Stomach (tissue), 4 donors: ENCODE results near the gene KCNJ3.

Experiments
- CTCF ChIP-seq, 7 experiments: fragments of 450-650 bp in 4 of 7; fragments of 200-600 bp in 3 of 7; sonication (generic) in 3 of 7; IDR thresholded peaks; one replicate each; pipeline ENCODE4 v1.5.1; 2016 to 2019; ENCODE audit warnings: antibody characterized with exemption in 7 of 7, control low read depth in 2 of 7, mild to moderate bottlenecking in 1 of 7
- POLR2A ChIP-seq, 4 donors: fragments of 450-650 bp; IDR thresholded peaks; one replicate each; pipeline ENCODE4 v1.6.1; 2016; ENCODE audit warnings: antibody characterized with exemption in 4 of 4, control low read depth in 2 of 4, mild to moderate bottlenecking in 1 of 4, moderate library complexity in 1 of 4
- POLR2AphosphoS5 ChIP-seq, 3 donors: sonication (generic); formaldehyde crosslinking; IDR thresholded peaks; one replicate each; pipeline ENCODE4 v1.6.1; 2016; ENCODE audit warnings: antibody characterized with exemption in 3 of 3

GRCh38 chr2:154724194-154724797 is 25.8 kb downstream of the KCNJ3 start:
- TF ChIP-seq POLR2AphosphoS5 (IDR thresholded peaks at IDR 0.05) (no peak), CTCF (IDR thresholded peaks at IDR 0.05) (no peak), POLR2A (IDR thresholded peaks at IDR 0.05) (no peak)
